ENCODE measurements around the gene ENAM.
"Not testable (repeated sequence)": the region's sequence is repeated elsewhere in the genome, so short reads cannot be mapped to it uniquely, and the experiment has no call there.

The ENAM gene

GRCh38 chr4:70613306-70614183 is 15.0 kb upstream of the ENAM start:
- no peak for DNase-seq (ENCODE audit: low spot score in 2 of 2)
- no peaks in the 10 kb centered on the region for H3K9me3 Mint-ChIP-seq
- H3K27ac Mint-ChIP-seq, result no peak overlapping the region
- no peak overlapping the region for H3K4me3 Mint-ChIP-seq
- H3K4me1 Mint-ChIP-seq, result peaks cover 4% of the 10 kb centered on the region
- no peak for ATAC-seq
- H3K36me3 Mint-ChIP-seq, result no peaks in the 10 kb centered on the region

- H3K36me3 Mint-ChIP-seq, result no peaks in the 10 kb centered on the region
- H3K27ac Mint-ChIP-seq, result no peak overlapping the region
- peaks cover 4% of the 10 kb centered on the region for H3K4me1 Mint-ChIP-seq
- DNase-seq (ENCODE audit: low spot score in 2 of 2) (no peak), ATAC-seq (no peak)
- no peak overlapping the region for H3K4me3 Mint-ChIP-seq
- H3K9me3 Mint-ChIP-seq, result no peaks in the 10 kb centered on the region
These were observed 14.4 kb upstream of the ENAM start for GRCh38 chr4:70614184-70614555.

- Mint-ChIP-seq H3K4me1 (no peaks in the 10 kb centered on the region), H3K9me3 (no peaks in the 10 kb centered on the region), H3K36me3 (no peaks in the 10 kb centered on the region), H3K27ac (no peak overlapping the region), H3K4me3 (no peak overlapping the region)
- peak; percentile 74 for ATAC-seq
- DNase-seq (ENCODE audit: low spot score in 2 of 2), result no peak
These were observed 9.3 kb upstream of the ENAM start for GRCh38 chr4:70619288-70619687.

- Mint-ChIP-seq H3K4me1 (no peaks in the 10 kb centered on the region), H3K27ac (no peak overlapping the region), H3K9me3 (no peaks in the 10 kb centered on the region), H3K4me3 (no peak overlapping the region), H3K36me3 (no peaks in the 10 kb centered on the region)
- ATAC-seq (no peak), DNase-seq (ENCODE audit: low spot score in 2 of 2) (no peak)
These were observed 8.8 kb upstream of the ENAM start for GRCh38 chr4:70619778-70620177.

- no peak overlapping the region for H3K27ac Mint-ChIP-seq
- ATAC-seq, result peak; percentile 74
- no peaks in the 10 kb centered on the region for H3K9me3 Mint-ChIP-seq
- H3K36me3 Mint-ChIP-seq, result no peaks in the 10 kb centered on the region
- no peaks in the 10 kb centered on the region for H3K4me1 Mint-ChIP-seq
- H3K4me3 Mint-ChIP-seq, result no peak overlapping the region
- DNase-seq (ENCODE audit: low spot score in 2 of 2), result no peak
These were observed 5.2 kb upstream of the ENAM start for GRCh38 chr4:70623323-70623722.

GRCh38 chr4:70624226-70624793 is 4.2 kb upstream of the ENAM start:
- Mint-ChIP-seq H3K4me1 (no peaks in the 10 kb centered on the region), H3K27ac (no peak overlapping the region), H3K36me3 (no peaks in the 10 kb centered on the region), H3K9me3 (no peaks in the 10 kb centered on the region), H3K4me3 (no peak overlapping the region)
- no peak for DNase-seq (ENCODE audit: low spot score in 2 of 2)
- ATAC-seq, result peak; percentile 76

- DNase-seq (ENCODE audit: low spot score in 2 of 2) (no peak), ATAC-seq (no peak)
- no peak overlapping the region for H3K4me3 Mint-ChIP-seq
- H3K27ac Mint-ChIP-seq, result no peak overlapping the region
- H3K36me3 Mint-ChIP-seq, result no peaks in the 10 kb centered on the region
- no peaks in the 10 kb centered on the region for H3K4me1 Mint-ChIP-seq
- no peaks in the 10 kb centered on the region for H3K9me3 Mint-ChIP-seq
These were observed 924 bp upstream of the ENAM start for GRCh38 chr4:70627620-70628019.

- no peaks in the 10 kb centered on the region for H3K36me3 Mint-ChIP-seq
- no peak overlapping the region for H3K27ac Mint-ChIP-seq
- H3K4me3 Mint-ChIP-seq, result no peak overlapping the region
- DNase-seq (ENCODE audit: low spot score in 2 of 2) (no peak), ATAC-seq (peak; percentile 86)
- H3K9me3 Mint-ChIP-seq, result no peaks in the 10 kb centered on the region
- H3K4me1 Mint-ChIP-seq, result no peaks in the 10 kb centered on the region
These were observed 1.0 kb downstream of the ENAM start for GRCh38 chr4:70629469-70630090.

- H3K4me1 Mint-ChIP-seq, result no peaks in the 10 kb centered on the region
- ATAC-seq (no peak), DNase-seq (ENCODE audit: low spot score in 2 of 2) (no peak)
- H3K27ac Mint-ChIP-seq, result no peak overlapping the region
- H3K9me3 Mint-ChIP-seq, result no peaks in the 10 kb centered on the region
- H3K36me3 Mint-ChIP-seq, result no peaks in the 10 kb centered on the region
- no peak overlapping the region for H3K4me3 Mint-ChIP-seq
These were observed 1.6 kb downstream of the ENAM start for GRCh38 chr4:70630162-70630561.

GRCh38 chr4:70632028-70632427 is 3.5 kb downstream of the ENAM start:
- Mint-ChIP-seq H3K9me3 (no peaks in the 10 kb centered on the region), H3K36me3 (no peaks in the 10 kb centered on the region), H3K4me3 (no peak overlapping the region), H3K4me1 (no peaks in the 10 kb centered on the region), H3K27ac (no peak overlapping the region)
- DNase-seq (ENCODE audit: low spot score in 2 of 2), result no peak
- no peak for ATAC-seq

GRCh38 chr4:70634482-70634881 is 5.9 kb downstream of the ENAM start:
- Mint-ChIP-seq H3K36me3 (no peaks in the 10 kb centered on the region), H3K4me3 (no peak overlapping the region), H3K9me3 (no peaks in the 10 kb centered on the region), H3K4me1 (no peaks in the 10 kb centered on the region), H3K27ac (no peak overlapping the region)
- ATAC-seq, result no peak
- DNase-seq (ENCODE audit: low spot score in 2 of 2), result no peak

GRCh38 chr4:70637239-70637913 is 8.8 kb downstream of the ENAM start:
- Mint-ChIP-seq H3K4me3 (no peak overlapping the region), H3K36me3 (peaks cover 7% of the 10 kb centered on the region), H3K4me1 (peaks cover 6% of the 10 kb centered on the region), H3K9me3 (no peaks in the 10 kb centered on the region), H3K27ac (no peak overlapping the region)
- no peak for DNase-seq (ENCODE audit: low spot score in 2 of 2)
- ATAC-seq, result no peak

- DNase-seq (ENCODE audit: low spot score in 2 of 2) (no peak), ATAC-seq (peak; percentile 48)
- no peak overlapping the region for H3K4me3 Mint-ChIP-seq
- peaks cover 7% of the 10 kb centered on the region for H3K36me3 Mint-ChIP-seq
- H3K27ac Mint-ChIP-seq, result no peak overlapping the region
- H3K4me1 Mint-ChIP-seq, result peaks cover 6% of the 10 kb centered on the region
- H3K9me3 Mint-ChIP-seq, result no peaks in the 10 kb centered on the region
These were observed 11.6 kb downstream of the ENAM start for GRCh38 chr4:70640192-70640591.

- not testable (repeated sequence) for DNase-seq (ENCODE audit: low spot score in 2 of 2); H3K36me3 Mint-ChIP-seq; H3K4me1 Mint-ChIP-seq; ATAC-seq; H3K9me3 Mint-ChIP-seq; H3K27ac Mint-ChIP-seq; H3K4me3 Mint-ChIP-seq
These were observed 22.2 kb downstream of the ENAM start for GRCh38 chr4:70650741-70651140.

- ATAC-seq (peak; percentile 42), DNase-seq (ENCODE audit: low spot score in 2 of 2) (no peak)
- Mint-ChIP-seq H3K27ac (no peak overlapping the region), H3K4me3 (no peak overlapping the region), H3K9me3 (no peaks in the 10 kb centered on the region), H3K36me3 (no peaks in the 10 kb centered on the region), H3K4me1 (no peaks in the 10 kb centered on the region)
These were observed 23.4 kb downstream of the ENAM start for GRCh38 chr4:70651864-70652506.
